HG03139 (cell line): Measurements from ENCODE around the gene OPN3.
"Not testable (repeated sequence)": the region's sequence is repeated elsewhere in the genome, so short reads cannot be mapped to it uniquely, and the experiment has no call there.

Source experiments
- ATAC-seq: cut with Tn5 transposase; IDR thresholded peaks from one replicate; pipeline ENCODE4 v1.9.1; 2021; ENCODE audit not compliant: unreplicated experiment

Gene OPN3

GRCh38 chr1:241640149-241640866 lies at the start of gene OPN3, which contains the start of gene CHML:
Gene OPN3, minus strand, starts transcription at chr1:241640369. Its CDS starts 115 bp downstream, at chr1:241640254.
Gene CHML, minus strand, starts transcription at chr1:241640369. Its CDS starts 4,603 bp downstream, at chr1:241635766.
- ATAC-seq = peak; percentile 88

- no peak for ATAC-seq
These were observed 48.8 kb upstream of the OPN3 start for GRCh38 chr1:241688940-241689368.

- ATAC-seq = no peak
These were observed 43.9 kb upstream of the OPN3 start for GRCh38 chr1:241684108-241684507.

- no peak for ATAC-seq
These were observed 42.8 kb upstream of the OPN3 start for GRCh38 chr1:241682921-241683320.

- ATAC-seq = not testable (repeated sequence)
These were observed 41.8 kb upstream of the OPN3 start for GRCh38 chr1:241681861-241682448.

GRCh38 chr1:241679961-241680360 lies 39.8 kb upstream of the OPN3 start:
- ATAC-seq = no peak

GRCh38 chr1:241679404-241679803 lies 39.2 kb upstream of the OPN3 start:
- no peak for ATAC-seq

GRCh38 chr1:241678536-241678935 lies 38.4 kb upstream of the OPN3 start:
- no peak for ATAC-seq

GRCh38 chr1:241677201-241677600 lies 37.0 kb upstream of the OPN3 start:
- ATAC-seq = peak; percentile 84

- no peak for ATAC-seq
These were observed 35.8 kb upstream of the OPN3 start for GRCh38 chr1:241675983-241676382.

GRCh38 chr1:241674805-241675384 lies 34.7 kb upstream of the OPN3 start:
- no peak for ATAC-seq

GRCh38 chr1:241672301-241672700 lies 32.1 kb upstream of the OPN3 start:
- ATAC-seq = no peak

- no peak for ATAC-seq
These were observed 26.2 kb upstream of the OPN3 start for GRCh38 chr1:241666419-241666818.

- ATAC-seq = no peak
These were observed 20.3 kb upstream of the OPN3 start for GRCh38 chr1:241660424-241660972.

- ATAC-seq = not testable (repeated sequence)
These were observed 18.8 kb upstream of the OPN3 start for GRCh38 chr1:241659016-241659415.

GRCh38 chr1:241658081-241658793 lies 18.1 kb upstream of the OPN3 start:
- no peak for ATAC-seq

- ATAC-seq = no peak
These were observed 14.5 kb upstream of the OPN3 start for GRCh38 chr1:241654641-241655040.

GRCh38 chr1:241654019-241654418 lies 13.8 kb upstream of the OPN3 start:
- no peak for ATAC-seq

- ATAC-seq = no peak
These were observed 11.8 kb upstream of the OPN3 start, which contains the start of gene WDR64 for GRCh38 chr1:241652012-241652411. Gene WDR64, plus strand, starts transcription at chr1:241652281. Its CDS starts 204 bp downstream, at chr1:241652485.

- ATAC-seq = no peak
These were observed 8.0 kb upstream of the OPN3 start for GRCh38 chr1:241648159-241648558.

- no peak for ATAC-seq
These were observed 7.5 kb upstream of the OPN3 start for GRCh38 chr1:241647658-241648057.
